AG04449 (cell line): ENCODE results near the gene CPNE9.

Source experiments
- CTCF ChIA-PET: fragments of 350-600 bp; formaldehyde crosslinking; extraction: SDS; loops from one replicate; lab custom pipeline; 2021; ENCODE audit warnings: antibody characterized with exemption; lab: Yijun Ruan, JAX
- POLR2A ChIA-PET: fragments of 400-600, 350-600 bp; formaldehyde crosslinking; extraction: SDS; loops from one replicate; lab custom pipeline; 2020; ENCODE audit warnings: antibody characterized with exemption, inconsistent platforms; lab: Yijun Ruan, JAX
- DNase-seq: peaks from one replicate; pipeline ENCODE4 v3.0.0-alpha.2; 2010; ENCODE audit warnings: low read depth, low spot score
- H3K4me3 ChIP-seq: 2 replicates; pipeline ENCODE4 v1.5.1; 2011; ENCODE audit warnings: low read depth, mild to moderate bottlenecking, control low read depth, low read length
- CTCF ChIP-seq: IDR thresholded peaks from one replicate; pipeline ENCODE4 v1.5.1; 2011; ENCODE audit warnings: mild to moderate bottlenecking, moderate library complexity, low read length, control low read depth, inconsistent platforms; ENCODE audit not compliant: insufficient read depth; ENCODE audit errors: missing control alignments

The CPNE9 gene

DNA sequence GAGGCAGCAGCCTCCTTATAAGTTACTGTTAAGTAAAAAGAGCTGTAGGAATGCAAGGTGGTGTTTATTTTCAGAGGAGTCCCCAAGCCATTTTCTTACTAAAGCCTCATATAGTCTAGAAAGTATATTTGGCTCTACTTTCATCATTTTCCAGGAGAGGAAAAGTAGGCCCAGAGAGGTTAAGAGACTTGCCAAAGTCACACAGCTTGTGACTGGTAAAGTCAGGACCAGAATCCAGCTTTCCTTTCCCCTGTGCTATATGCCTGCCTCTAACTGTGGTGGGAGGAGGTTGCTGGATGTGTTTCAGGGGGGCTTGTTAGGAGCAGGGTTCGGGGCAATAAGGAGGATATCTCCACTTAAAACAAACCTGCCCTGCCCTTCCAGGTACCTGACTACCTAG is 38.9 kb downstream of the CPNE9 start:
- no peak overlapping the region for H3K4me3 ChIP-seq
- POLR2A ChIA-PET = no interaction called here
- no peak for DNase-seq
- TF ChIP-seq CTCF = no peak
- CTCF ChIA-PET = interaction anchor here (3.5 kb wide), 1 partner anchor 10 kb away, joined by 18 read pairs; the partner anchor contains the start of gene BRPF1

DNA sequence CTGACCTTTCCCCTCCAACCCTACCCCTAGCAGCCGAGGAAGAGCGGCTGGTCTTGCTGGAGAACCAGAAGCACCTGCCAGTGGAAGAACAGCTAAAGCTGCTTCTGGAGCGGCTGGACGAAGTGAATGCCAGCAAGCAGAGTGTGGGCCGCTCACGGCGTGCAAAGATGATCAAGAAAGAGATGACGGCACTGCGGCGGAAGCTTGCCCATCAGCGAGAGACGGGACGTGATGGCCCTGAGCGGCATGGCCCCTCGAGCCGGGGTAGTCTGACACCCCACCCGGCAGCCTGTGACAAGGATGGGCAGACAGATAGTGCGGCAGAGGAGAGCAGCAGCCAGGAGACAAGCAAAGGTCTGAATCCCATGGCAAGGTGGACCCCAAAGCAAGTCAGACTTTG is 39.9 kb downstream of the CPNE9 start:
- POLR2A ChIA-PET = no interaction called here
- H3K4me3 ChIP-seq = no peak overlapping the region
- TF ChIP-seq CTCF = no peak
- CTCF ChIA-PET = interaction anchor here (3.5 kb wide), 1 partner anchor 11 kb away, joined by 18 read pairs; the partner anchor contains the start of gene BRPF1
- no peak for DNase-seq

- no peak for TF ChIP-seq CTCF
- ChIA-PET POLR2A (no interaction called here), CTCF (interaction anchor here (2.4 kb wide), 1 partner anchor 11 kb away, joined by 9 read pairs; no protein-coding TSS in a partner anchor)
- DNase-seq = no peak
- no peak overlapping the region for H3K4me3 ChIP-seq
These were observed 40.5 kb downstream of the CPNE9 start for GRCh38 chr3:9744162-9744561.

DNA sequence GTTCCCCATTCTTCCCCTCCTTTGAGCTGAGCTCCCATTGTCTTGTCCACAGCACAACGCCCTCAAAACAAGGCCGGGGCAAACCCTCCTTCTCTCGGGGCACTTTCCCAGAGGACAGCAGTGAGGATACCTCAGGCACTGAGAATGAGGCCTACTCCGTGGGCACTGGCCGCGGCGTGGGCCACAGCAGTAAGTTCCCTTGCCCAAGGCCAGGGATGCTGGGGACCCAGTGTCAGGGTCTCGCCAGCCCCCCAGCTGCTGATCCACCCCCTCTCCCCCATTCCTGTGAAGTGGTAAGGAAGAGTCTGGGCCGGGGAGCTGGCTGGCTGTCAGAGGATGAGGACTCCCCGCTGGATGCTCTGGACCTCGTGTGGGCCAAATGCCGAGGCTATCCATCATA is 41.9 kb downstream of the CPNE9 start:
- ChIA-PET CTCF (interaction anchor here (1.3 to 2.4 kb wide), 2 partner anchors 13 to 242 kb away, joined by 3 to 9 read pairs; no protein-coding TSS in a partner anchor), POLR2A (interaction anchor here (1.5 kb wide), 1 partner anchor 14 kb away, joined by 5 read pairs; the partner anchor contains the start of gene BRPF1)
- DNase-seq = no peak
- no peak overlapping the region for H3K4me3 ChIP-seq
- no peak for TF ChIP-seq CTCF

GRCh38 chr3:9746330-9746729 is 42.7 kb downstream of the CPNE9 start:
- POLR2A ChIA-PET = no interaction called here

DNA sequence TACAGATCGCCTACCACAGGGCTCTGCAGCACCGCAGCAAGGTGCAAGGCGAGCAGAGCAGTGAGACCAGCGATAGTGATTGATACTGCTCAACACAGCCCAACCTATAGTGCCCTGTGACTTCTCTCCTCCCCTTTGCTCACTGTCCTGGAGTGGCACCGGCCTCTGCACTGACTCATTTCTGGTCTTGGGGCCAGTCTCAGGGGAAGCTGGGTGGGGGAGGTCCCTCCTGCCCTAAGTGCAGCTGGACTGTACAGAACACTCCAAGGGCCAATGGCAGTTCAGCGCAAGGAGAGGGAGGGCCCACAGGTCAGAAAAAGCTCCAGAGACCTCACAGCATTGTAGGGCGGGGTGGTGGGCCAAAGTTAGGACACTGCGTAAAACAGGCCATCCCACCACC is 43.6 kb downstream of the CPNE9 start:
- ChIA-PET POLR2A (no interaction called here), CTCF (interaction anchor here (1.5 kb wide), 1 partner anchor 14 kb away, joined by 5 read pairs; no protein-coding TSS in a partner anchor)
- no peak overlapping the region for H3K4me3 ChIP-seq
- no peak for DNase-seq
- no peak for TF ChIP-seq CTCF

More at GRCh38 chr3:9746330-9746729, 42.7 kb downstream of the CPNE9 start:
- no peak for TF ChIP-seq CTCF
- H3K4me3 ChIP-seq = no peak overlapping the region
- CTCF ChIA-PET = interaction anchor here (1.3 to 2.4 kb wide), 2 partner anchors 14 to 243 kb away, joined by 3 to 9 read pairs; no protein-coding TSS in a partner anchor
- peak; percentile 59 for DNase-seq
